GM12872 (cell line): ENCODE measurements around the gene TSSK2.

ENCODE experiments used
- TF ChIP-seq, protein P1 (sequence below): IDR thresholded peaks from 3 replicates; pipeline ENCODE4 v1.5.1; 2011; ENCODE audit warnings: low read depth, mild to moderate bottlenecking, low read length, moderate library complexity; ENCODE audit not compliant: insufficient read depth

TSSK2 gene

DNA sequence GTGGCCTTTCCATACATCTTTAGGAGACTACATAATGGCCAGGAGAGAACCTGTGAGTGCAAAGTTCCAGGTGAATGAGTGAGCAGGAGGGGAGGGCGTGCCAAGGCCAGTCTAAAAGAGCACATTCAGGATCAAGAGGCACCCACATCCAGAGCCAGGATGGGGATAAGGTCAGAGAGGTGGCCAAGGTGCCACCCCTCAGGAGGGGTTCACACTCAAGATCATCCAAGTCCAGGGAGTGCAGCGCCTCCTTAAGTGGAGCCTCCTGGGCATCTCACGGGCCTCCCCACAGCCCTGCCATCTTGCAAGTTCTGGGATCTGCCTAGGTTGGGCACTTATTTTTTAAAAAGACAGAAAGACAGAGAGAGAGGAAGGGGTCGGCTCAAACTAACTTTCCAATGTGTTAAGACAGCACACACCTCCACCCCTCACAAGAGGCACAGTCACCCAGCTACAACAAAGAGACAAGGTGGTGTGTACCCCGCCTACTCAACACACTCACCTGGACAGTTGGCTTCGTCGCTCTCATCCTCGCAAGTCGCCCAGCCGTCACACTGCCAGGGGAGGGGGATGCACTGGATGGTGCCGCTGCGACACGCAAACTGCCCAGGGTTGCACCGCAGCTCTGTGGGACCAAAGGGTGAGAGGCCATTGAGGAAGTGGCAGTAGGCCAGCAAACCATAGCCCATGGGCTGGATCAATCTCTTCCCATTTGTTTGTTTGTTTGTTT, 42.1 kb upstream of the TSSK2 start:
- TF ChIP-seq, protein P1, sequence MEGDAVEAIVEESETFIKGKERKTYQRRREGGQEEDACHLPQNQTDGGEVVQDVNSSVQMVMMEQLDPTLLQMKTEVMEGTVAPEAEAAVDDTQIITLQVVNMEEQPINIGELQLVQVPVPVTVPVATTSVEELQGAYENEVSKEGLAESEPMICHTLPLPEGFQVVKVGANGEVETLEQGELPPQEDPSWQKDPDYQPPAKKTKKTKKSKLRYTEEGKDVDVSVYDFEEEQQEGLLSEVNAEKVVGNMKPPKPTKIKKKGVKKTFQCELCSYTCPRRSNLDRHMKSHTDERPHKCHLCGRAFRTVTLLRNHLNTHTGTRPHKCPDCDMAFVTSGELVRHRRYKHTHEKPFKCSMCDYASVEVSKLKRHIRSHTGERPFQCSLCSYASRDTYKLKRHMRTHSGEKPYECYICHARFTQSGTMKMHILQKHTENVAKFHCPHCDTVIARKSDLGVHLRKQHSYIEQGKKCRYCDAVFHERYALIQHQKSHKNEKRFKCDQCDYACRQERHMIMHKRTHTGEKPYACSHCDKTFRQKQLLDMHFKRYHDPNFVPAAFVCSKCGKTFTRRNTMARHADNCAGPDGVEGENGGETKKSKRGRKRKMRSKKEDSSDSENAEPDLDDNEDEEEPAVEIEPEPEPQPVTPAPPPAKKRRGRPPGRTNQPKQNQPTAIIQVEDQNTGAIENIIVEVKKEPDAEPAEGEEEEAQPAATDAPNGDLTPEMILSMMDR: no peak

DNA sequence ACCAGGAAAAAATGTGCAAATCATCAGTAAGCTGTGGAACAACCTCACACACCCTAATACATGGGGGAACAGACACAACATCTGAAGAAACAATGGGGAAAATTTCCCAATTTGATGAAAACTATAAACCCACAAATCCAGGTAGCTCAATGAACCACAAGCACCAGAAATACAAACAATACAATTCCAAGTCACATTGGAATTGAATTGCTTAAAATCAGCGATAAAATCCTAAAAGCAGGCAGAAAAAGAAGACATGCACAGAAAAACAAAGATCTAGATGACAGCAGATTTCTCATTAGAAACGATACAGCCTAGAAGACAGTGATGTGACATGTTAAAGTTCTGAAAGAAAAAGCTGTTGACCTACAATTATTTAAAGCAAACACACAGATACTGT, 40.9 kb upstream of the TSSK2 start:
- TF ChIP-seq, protein P1: no peak

DNA sequence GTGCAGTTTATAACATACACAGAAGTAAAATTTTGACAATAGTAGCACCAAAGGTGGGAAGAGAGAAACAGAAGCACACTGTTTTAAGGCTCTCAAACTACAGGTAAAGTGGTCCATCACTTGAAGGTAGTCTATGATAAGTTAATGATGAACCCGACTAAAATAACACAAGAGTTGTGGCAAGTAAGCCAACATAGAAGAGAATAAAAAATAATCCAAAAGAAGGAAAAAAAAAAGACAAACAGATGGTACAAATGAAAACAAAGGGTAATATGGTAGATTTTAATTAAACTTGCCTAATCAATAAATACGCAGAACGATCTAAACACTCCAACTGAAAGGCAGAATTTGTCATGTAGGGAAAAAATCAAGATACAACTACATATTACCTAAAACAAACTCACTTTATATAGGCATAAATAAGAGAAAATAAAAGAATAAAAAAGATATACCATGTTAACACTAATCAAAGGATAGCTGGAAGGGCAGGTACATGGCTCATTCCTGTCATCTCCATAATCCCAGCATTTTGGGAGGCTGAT, 40.5 kb upstream of the TSSK2 start:
- TF ChIP-seq, protein P1: no peak

DNA sequence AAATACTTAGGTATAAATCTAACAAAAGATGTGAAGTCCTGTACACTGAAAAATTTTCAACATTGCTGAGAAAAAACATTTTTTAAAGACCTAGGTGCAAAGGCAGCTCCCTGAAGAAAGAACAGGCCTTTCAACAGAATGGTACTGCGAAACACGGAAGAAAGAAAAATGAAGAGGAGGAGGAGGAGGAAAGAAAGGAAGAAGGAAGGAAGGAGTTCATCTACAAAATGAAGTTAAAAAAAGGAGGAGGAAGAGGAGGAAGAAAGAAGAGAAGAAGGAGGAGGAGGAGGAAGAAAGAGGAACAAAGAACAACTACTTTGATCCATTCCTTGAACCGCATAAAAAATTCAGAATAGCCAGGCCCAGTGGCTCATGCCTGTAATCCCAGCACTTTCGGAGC, 38.4 kb upstream of the TSSK2 start:
- TF ChIP-seq, protein P1: no peak

DNA sequence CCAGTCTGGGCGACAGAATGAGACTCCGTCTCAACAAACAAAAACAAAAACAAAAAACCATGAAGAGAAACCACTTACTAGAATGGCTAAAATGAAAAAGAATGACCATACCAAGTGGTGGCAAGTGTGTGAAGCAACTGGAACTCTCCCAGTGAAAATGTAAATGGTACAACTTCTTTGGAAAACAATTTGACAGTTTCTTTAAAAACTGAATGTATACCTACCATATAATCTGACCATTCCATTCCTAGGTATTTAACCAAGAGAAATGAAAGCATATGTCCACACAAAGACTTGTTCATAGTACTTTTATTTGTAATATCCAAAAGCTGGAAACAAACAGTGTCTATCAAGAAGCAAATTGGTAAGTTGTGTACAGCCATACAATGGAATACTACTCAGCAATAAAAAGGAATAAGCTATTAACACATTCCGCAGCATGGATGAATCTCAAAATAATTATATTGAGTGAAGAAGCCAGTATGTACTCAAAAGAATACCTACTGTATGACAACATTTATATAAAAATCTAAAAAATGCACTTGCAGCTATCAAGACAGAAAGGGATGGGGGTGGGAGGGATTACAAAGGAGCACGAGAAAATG, 36.6 kb upstream of the TSSK2 start:
- TF ChIP-seq, protein P1: no peak

DNA sequence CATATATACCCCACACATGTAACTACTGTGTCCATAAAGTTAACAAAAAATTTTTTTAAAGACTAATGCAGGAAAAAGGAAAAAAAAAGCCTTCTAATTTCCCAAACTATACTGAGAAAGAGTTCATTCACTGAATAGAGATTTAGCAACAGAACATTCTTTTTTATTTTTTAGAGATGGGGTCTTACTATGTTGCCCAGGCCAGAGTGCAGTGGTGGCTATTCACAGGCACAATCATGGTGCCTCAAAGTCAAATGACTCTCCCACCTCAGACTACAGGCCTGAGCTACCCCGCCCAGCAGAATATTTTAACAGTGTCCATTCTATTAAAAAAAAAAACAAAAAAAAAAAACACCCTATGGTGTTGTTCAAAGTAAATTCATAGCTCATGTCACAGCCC, 34.6 kb upstream of the TSSK2 start:
- TF ChIP-seq, protein P1: no peak

DNA sequence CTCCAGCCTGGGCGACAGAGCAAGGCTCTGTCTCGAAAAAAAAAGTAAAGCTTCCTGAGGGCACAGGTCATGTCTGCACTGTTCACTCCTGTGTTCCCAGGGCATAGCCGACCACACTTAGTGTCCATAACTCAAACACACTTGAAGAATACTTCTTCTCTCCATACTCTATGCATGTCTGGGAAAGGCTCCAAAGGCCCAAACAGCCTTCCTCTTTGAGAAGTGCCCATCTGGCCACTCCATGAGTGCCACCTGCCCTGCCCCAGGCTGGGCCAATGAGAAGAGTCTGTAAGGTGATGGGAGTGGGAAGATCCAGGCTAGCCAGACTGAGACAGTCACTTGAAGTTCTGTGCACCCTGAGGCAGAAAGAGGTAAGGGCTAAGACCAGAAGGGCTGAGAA, 33.6 kb upstream of the TSSK2 start:
- TF ChIP-seq, protein P1: no peak
